Right forelimb (tissue), 1 donor: Measurements from ENCODE around the gene PILRB.
A peak's percentile ranks its signal among the peaks of the same experiment; 100 is the strongest.
"Not testable (repeated sequence)": the region's sequence is repeated elsewhere in the genome, so short reads cannot be mapped to it uniquely, and the experiment has no call there.

Experiments
- DNase-seq: peaks from one replicate; pipeline ENCODE4 v3.0.0-alpha.2; 2018

PILRB gene

GRCh38 chr7:100358027-100358856, at the start of gene PILRB:
PILRB (plus strand) TSS chr7:100358117; CDS start chr7:100358303, 186 bp downstream.
- DNase-seq = no peak

- DNase-seq = not testable (repeated sequence)
These were observed 39.6 kb upstream of the PILRB start for GRCh38 chr7:100318329-100318728.

- DNase-seq = not testable (repeated sequence)
These were observed 36.3 kb upstream of the PILRB start for GRCh38 chr7:100321648-100322047.

GRCh38 chr7:100324194-100324593, 33.7 kb upstream of the PILRB start:
- DNase-seq = not testable (repeated sequence)

GRCh38 chr7:100325671-100326070, 32.2 kb upstream of the PILRB start:
- not testable (repeated sequence) for DNase-seq

- not testable (repeated sequence) for DNase-seq
These were observed 31.0 kb upstream of the PILRB start for GRCh38 chr7:100326914-100327313.

- peak; percentile 93 for DNase-seq
These were observed 22.1 kb upstream of the PILRB start for GRCh38 chr7:100335566-100336466.

- DNase-seq = not testable (repeated sequence)
These were observed 19.7 kb upstream of the PILRB start for GRCh38 chr7:100338083-100338696.

- not testable (repeated sequence) for DNase-seq
These were observed 16.6 kb upstream of the PILRB start for GRCh38 chr7:100341286-100341685.

- DNase-seq = no peak
These were observed 15.2 kb upstream of the PILRB start for GRCh38 chr7:100342765-100343164.

GRCh38 chr7:100344124-100344559, 13.8 kb upstream of the PILRB start:
- not testable (repeated sequence) for DNase-seq

GRCh38 chr7:100344560-100345287, 13.2 kb upstream of the PILRB start:
- DNase-seq = not testable (repeated sequence)

GRCh38 chr7:100345288-100345672, 12.6 kb upstream of the PILRB start:
- not testable (repeated sequence) for DNase-seq

- no peak for DNase-seq
These were observed 11.0 kb upstream of the PILRB start for GRCh38 chr7:100346921-100347320.

- no peak for DNase-seq
These were observed 9.1 kb upstream of the PILRB start for GRCh38 chr7:100348805-100349204.

GRCh38 chr7:100349757-100350156, 8.2 kb upstream of the PILRB start:
- DNase-seq = no peak

GRCh38 chr7:100351657-100352058, 6.3 kb upstream of the PILRB start:
- no peak for DNase-seq

- DNase-seq = not testable (repeated sequence)
These were observed 5.6 kb upstream of the PILRB start for GRCh38 chr7:100352230-100352781.

GRCh38 chr7:100352984-100353684, 4.8 kb upstream of the PILRB start:
- no peak for DNase-seq

- no peak for DNase-seq
These were observed 4.1 kb upstream of the PILRB start for GRCh38 chr7:100353685-100354330.
